ENCODE measurements around the gene RPL18.

RPL18 gene

GRCh38 chr19:48656840-48657474, 38.0 kb upstream of the RPL18 start:
- TF ChIP-seq TAF1 (IDR thresholded peaks at IDR 0.05; ENCODE audit: borderline replicate concordance, low read depth, low read length) (no peak), POLR2AphosphoS5 (IDR thresholded peaks at IDR 0.05; ENCODE audit: low read depth, low read length) (no peak), POLR2A (IDR thresholded peaks at IDR 0.05; ENCODE audit: low read depth, low read length) (no peak)
- DNase-seq (ENCODE audit: insufficient read length) (no peak), FAIRE-seq (no peak)

- DNase-seq (ENCODE audit: insufficient read length) (no peak), FAIRE-seq (no peak)
- TF ChIP-seq TAF1 (IDR thresholded peaks at IDR 0.05; ENCODE audit: borderline replicate concordance, low read depth, low read length), result no peak
- no peak for TF ChIP-seq POLR2AphosphoS5 (IDR thresholded peaks at IDR 0.05; ENCODE audit: low read depth, low read length)
- TF ChIP-seq POLR2A (IDR thresholded peaks at IDR 0.05; ENCODE audit: low read depth, low read length), result no peak
These were observed 35.5 kb upstream of the RPL18 start for GRCh38 chr19:48654299-48655059.

DNA sequence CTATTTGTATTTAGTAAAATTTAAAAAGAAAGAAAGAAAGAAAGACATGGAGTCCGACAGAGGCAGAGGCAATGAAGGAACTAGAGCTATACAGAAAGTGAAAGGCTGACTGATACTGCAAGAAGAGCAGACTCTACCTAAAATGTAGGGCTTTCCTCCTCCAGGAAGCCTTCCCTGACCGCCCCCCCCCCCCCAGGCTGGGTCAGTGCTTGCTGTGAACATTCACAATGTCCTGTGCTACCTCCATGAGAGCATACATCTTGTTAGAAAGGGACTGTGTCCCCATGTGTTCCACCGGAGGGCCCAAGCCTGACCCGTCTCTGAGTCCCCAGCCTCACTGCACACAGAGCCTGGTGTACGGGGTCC, 32.7 kb upstream of the RPL18 start:
- TF ChIP-seq POLR2AphosphoS5 (IDR thresholded peaks at IDR 0.05; ENCODE audit: low read depth, low read length) (no peak), POLR2A (IDR thresholded peaks at IDR 0.05; ENCODE audit: low read depth, low read length) (no peak), TAF1 (IDR thresholded peaks at IDR 0.05; ENCODE audit: borderline replicate concordance, low read depth, low read length) (no peak)
- FAIRE-seq (no peak), DNase-seq (ENCODE audit: insufficient read length) (no peak)

GRCh38 chr19:48650974-48651682, 32.1 kb upstream of the RPL18 start:
- no peak for TF ChIP-seq POLR2AphosphoS5 (IDR thresholded peaks at IDR 0.05; ENCODE audit: low read depth, low read length)
- no peak for TF ChIP-seq POLR2A (IDR thresholded peaks at IDR 0.05; ENCODE audit: low read depth, low read length)
- TF ChIP-seq TAF1 (IDR thresholded peaks at IDR 0.05; ENCODE audit: borderline replicate concordance, low read depth, low read length), result no peak
- DNase-seq (ENCODE audit: insufficient read length) (no peak), FAIRE-seq (no peak)

- FAIRE-seq (no peak), DNase-seq (ENCODE audit: insufficient read length) (no peak)
- TF ChIP-seq POLR2A (IDR thresholded peaks at IDR 0.05; ENCODE audit: low read depth, low read length), result no peak
- TF ChIP-seq POLR2AphosphoS5 (IDR thresholded peaks at IDR 0.05; ENCODE audit: low read depth, low read length), result no peak
- TF ChIP-seq TAF1 (IDR thresholded peaks at IDR 0.05; ENCODE audit: borderline replicate concordance, low read depth, low read length), result no peak
These were observed 29.2 kb upstream of the RPL18 start for GRCh38 chr19:48648134-48648533.

- FAIRE-seq, result peak; percentile 91
- TF ChIP-seq TAF1 (IDR thresholded peaks at IDR 0.05; ENCODE audit: borderline replicate concordance, low read depth, low read length) (no peak), POLR2A (IDR thresholded peaks at IDR 0.05; ENCODE audit: low read depth, low read length) (no peak), POLR2AphosphoS5 (IDR thresholded peaks at IDR 0.05; ENCODE audit: low read depth, low read length) (no peak)
- DNase-seq (ENCODE audit: insufficient read length), result no peak
These were observed 27.8 kb upstream of the RPL18 start for GRCh38 chr19:48646722-48647216.

GRCh38 chr19:48646001-48646721, 27.2 kb upstream of the RPL18 start, which contains the start of gene CA11:
CA11 (minus strand) TSS chr19:48646187; CDS start chr19:48645632, 555 bp downstream.
- no peak for FAIRE-seq
- TF ChIP-seq TAF1 (IDR thresholded peaks at IDR 0.05; ENCODE audit: borderline replicate concordance, low read depth, low read length), result no peak
- no peak for TF ChIP-seq POLR2AphosphoS5 (IDR thresholded peaks at IDR 0.05; ENCODE audit: low read depth, low read length)
- peak; percentile 96 for DNase-seq (ENCODE audit: insufficient read length)

DNA sequence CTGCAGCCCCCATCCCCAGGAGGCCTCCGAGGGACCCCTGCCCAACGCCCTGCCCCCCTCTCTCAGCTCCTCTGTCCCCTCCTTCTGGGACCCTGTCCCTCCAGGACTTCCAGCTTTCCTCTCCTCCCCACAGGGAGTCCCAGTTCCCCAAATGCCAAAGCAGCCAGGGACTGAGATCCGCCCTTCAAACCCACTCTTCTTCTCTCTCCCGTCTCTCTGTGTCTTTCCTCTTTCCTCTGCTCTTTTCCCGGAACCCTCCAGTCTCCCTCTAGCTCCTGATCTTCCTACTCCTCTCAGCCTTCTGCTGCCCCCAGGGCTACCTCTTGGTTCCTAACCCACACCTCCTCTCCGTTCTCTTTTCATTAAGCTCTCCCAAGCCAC, 26.6 kb upstream of the RPL18 start:
- FAIRE-seq, result no peak
- TF ChIP-seq TAF1 (IDR thresholded peaks at IDR 0.05; ENCODE audit: borderline replicate concordance, low read depth, low read length) (no peak), POLR2A (IDR thresholded peaks at IDR 0.05; ENCODE audit: low read depth, low read length) (no peak), POLR2AphosphoS5 (IDR thresholded peaks at IDR 0.05; ENCODE audit: low read depth, low read length) (no peak)
- DNase-seq (ENCODE audit: insufficient read length), result no peak

DNA sequence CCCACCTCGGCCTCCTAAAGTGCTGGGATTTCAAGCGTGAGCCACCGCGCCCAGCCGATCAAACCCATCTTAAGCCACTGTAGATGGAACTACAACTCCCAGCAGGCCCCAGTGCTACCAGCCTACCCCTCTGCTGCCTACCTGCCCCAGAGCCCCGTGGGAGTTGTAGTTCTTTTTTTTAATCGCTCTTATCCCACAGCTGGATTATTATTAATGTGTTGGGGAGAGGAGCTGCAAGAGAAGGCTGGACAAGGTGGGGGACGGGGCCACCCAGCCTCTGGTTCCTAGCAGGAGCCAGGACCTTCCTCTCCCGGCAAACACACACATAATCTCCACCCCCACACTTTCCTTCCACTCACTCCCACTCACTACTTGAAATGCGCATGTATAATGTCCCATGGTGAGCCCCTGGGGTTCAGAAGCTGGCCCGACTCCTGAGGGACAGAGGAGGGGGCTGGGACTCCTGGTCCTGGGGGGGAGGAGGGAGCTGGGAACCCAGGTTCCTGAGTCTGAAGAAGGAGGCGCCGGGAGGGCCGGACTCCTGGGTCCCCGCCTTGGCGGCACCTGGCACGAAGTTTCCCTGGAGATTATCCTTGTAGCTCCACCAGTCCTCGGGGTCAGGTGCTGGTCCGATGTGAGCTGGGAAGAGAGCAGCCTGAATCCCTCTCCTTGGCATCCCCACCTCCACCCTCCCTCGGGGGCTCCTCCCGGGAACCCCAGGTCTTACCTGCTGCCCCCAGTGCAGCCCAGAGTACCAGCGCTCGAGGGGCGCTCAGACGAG, 26.1 kb upstream of the RPL18 start:
- FAIRE-seq (peak; percentile 38), DNase-seq (ENCODE audit: insufficient read length) (peak; percentile 62)
- TF ChIP-seq TAF1 (IDR thresholded peaks at IDR 0.05; ENCODE audit: borderline replicate concordance, low read depth, low read length) (no peak), POLR2AphosphoS5 (IDR thresholded peaks at IDR 0.05; ENCODE audit: low read depth, low read length) (no peak), POLR2A (IDR thresholded peaks at IDR 0.05; ENCODE audit: low read depth, low read length) (no peak)

DNA sequence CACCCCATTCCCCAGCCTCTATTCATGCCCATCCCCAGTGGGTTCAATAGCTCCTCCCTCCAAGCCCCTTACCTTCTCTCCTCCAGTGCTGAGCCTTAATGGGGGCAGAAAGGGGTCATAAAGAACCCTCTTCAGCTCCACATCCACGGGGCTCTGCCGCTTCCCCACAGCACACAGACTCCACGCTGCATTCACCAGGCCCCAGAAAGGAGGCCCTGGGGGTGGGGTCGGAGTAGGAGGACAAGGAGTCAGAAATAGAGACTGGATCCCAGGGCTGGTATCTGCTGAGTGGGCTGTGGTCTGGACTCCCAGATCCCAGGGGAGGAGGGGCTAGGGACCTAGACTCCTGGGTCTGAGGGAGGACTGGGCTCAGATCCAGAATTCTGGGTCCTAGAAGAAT, 25.4 kb upstream of the RPL18 start:
- FAIRE-seq (no peak), DNase-seq (ENCODE audit: insufficient read length) (no peak)
- no peak for TF ChIP-seq TAF1 (IDR thresholded peaks at IDR 0.05; ENCODE audit: borderline replicate concordance, low read depth, low read length)
- TF ChIP-seq POLR2AphosphoS5 (IDR thresholded peaks at IDR 0.05; ENCODE audit: low read depth, low read length), result no peak
- no peak for TF ChIP-seq POLR2A (IDR thresholded peaks at IDR 0.05; ENCODE audit: low read depth, low read length)
